Natural killer cell (primary cell): Measurements from ENCODE around the gene ZYG11B. TPM values are rescaled to one million over a fixed set of nuclear protein-coding genes. Genes with fewer than 3 reads are reported as not detected.

Experiments
- ATAC-seq, 3 donors: fragments of 150-1000 bp in 2 of 3; fragments of 200-7000 bp in 1 of 3; cut with Tn5 transposase; 1 replicate in 1 of 3; 2 replicates in 2 of 3; pipeline ENCODE4 v1.10.0; 2021; ENCODE audit warnings: mild to moderate bottlenecking in 2 of 3, moderate library complexity in 2 of 3
- DNase-seq, 2 donors: peaks; one replicate each; pipeline versions ENCODE4 v3.0.0 to v3.0.0-alpha.2; 2013 to 2021; ENCODE audit warnings: mixed read lengths in 1 of 2
- H3K27ac ChIP-seq: one replicate; pipeline ENCODE4 v1.5.1; 2013; ENCODE audit warnings: mild to moderate bottlenecking, low read length
- H3K27me3 ChIP-seq: one replicate; pipeline ENCODE4 v1.6.1; 2013; ENCODE audit warnings: low read length; ENCODE audit not compliant: control insufficient read depth, insufficient read depth
- H3K36me3 ChIP-seq: one replicate; pipeline ENCODE4 v1.6.1; 2013; ENCODE audit warnings: low read length; ENCODE audit not compliant: control insufficient read depth, insufficient read depth
- H3K4me1 ChIP-seq: one replicate; pipeline ENCODE4 v1.6.1; 2013; ENCODE audit warnings: low read length; ENCODE audit not compliant: control insufficient read depth, insufficient read depth
- H3K4me3 ChIP-seq: one replicate; pipeline ENCODE4 v1.5.1; 2013; ENCODE audit warnings: low read length
- H3K9me3 ChIP-seq: one replicate; pipeline ENCODE4 v1.6.1; 2013; ENCODE audit warnings: low read length; ENCODE audit not compliant: control insufficient read depth, insufficient read depth
- H3K27ac Mint-ChIP-seq, 2 donors: one replicate each; pipeline ENCODE4 v1.8.0; 2022; ENCODE audit warnings: mild to moderate bottlenecking in 2 of 2, mixed read lengths in 2 of 2, moderate library complexity in 1 of 2
- H3K27me3 Mint-ChIP-seq, 2 donors: one replicate each; pipeline ENCODE4 v1.8.0; 2022; ENCODE audit warnings: low read depth in 2 of 2, mixed read lengths in 2 of 2
- H3K36me3 Mint-ChIP-seq: one replicate; pipeline ENCODE4 v1.8.0; 2022; ENCODE audit warnings: mixed read lengths
- H3K4me1 Mint-ChIP-seq, 2 donors: one replicate each; pipeline ENCODE4 v1.8.0; 2022; ENCODE audit warnings: mixed read lengths in 2 of 2
- H3K4me3 Mint-ChIP-seq: one replicate; pipeline ENCODE4 v1.8.0; 2022; ENCODE audit warnings: mild to moderate bottlenecking, moderate library complexity, mixed read lengths
- H3K9me3 Mint-ChIP-seq, 2 donors: one replicate each; pipeline ENCODE4 v1.8.0; 2022; ENCODE audit warnings: mixed read lengths in 2 of 2
- whole genome bisulfite sequencing: methylation state at CpG from one replicate; pipeline ENCODE4 v1.1.7; 2013; ENCODE audit warnings: missing lambda C conversion rate; ENCODE audit not compliant: insufficient coverage; 5-methylcytosine and 5-hydroxymethylcytosine counted together
- intact Hi-C: fragments of 100-400 bp; cut with micrococcal nuclease; formaldehyde crosslinking; loops from one replicate; pipeline ENCODE4 v1.14.2; 2022
- total RNA-seq, 4 donors: library from RNA; stranded (reverse); fragments of 120-200 nt in 1 of 4; gene quantifications; one replicate each; pipeline versions ENCODE4 v1.2.3 to v1.2.4, GENCODE V29; 2013 to 2022
- TF ChIP-seq, protein P1 (sequence below): fragments of 200-600 bp; IDR thresholded peaks from one replicate; pipeline ENCODE4 v1.8.0; 2022; ENCODE audit warnings: antibody characterized with exemption

The ZYG11B gene
- total RNA-seq, 3 donors from 2014 or later (not counting 1 experiment from before 2014, with no cell fraction given) = 7.4 to 11.8 (median 10.7) TPM

DNA sequence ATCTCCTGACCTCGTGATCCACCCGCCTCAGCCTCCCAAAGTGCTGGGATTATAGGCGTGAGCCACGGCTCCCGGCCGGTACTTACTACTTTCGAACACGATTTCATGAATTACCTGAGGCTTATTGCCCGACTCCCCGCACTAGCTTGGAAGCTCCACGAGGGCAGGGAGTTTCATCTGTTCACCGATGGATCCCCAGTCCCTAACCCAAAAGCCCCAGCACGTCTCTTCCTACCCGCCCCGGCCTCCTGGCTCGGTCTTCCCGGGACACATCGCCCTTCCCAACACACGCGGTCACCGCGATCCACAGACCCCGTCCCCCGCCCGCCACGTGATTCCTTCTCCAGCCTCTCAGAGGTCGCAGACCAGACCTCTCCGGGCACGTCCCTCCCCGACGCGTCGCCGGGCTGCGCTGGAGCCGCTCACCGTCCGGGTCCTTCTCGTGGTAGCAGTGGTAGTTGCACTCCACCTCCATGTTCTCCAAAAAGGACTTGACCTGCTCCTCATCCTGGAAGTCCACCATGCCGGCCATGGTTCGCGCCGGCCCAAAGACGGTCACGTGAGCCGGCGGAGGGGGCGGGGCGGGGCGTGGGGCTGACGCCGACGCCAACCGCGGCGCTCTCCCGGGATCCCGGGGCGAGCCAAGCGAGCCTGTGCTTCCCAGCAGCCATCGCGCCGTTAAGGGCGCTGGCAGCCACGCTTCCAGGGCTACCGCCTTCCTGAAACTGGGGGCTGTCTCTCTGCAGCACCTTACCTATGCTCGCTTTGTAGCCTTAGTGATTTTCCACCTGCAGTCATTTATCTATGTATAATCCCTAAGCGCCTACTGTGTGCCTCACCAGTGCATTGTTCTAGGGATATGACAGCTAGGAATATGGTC is 28.2 kb upstream of the ZYG11B start, which contains the start of gene COA7:
COA7 (minus strand) TSS at position 553 of the 880 bp plus-strand sequence; CDS start at position 532, 21 bp downstream.
- intact Hi-C loops = no loop called here
- Mint-ChIP-seq H3K4me3 (peak within 1 kb of the TSS; percentile 92), H3K36me3 (no peaks in the 10 kb centered on the region), H3K27ac (peak within 1 kb of the TSS; percentile 76 to 91), H3K27me3 (peaks cover 0 to 4% of the 10 kb centered on the region in 2 donors), H3K9me3 (no peaks in the 10 kb centered on the region), H3K4me1 (peaks cover 9 to 23% of the 10 kb centered on the region in 2 donors)
- no peaks in the 10 kb centered on the region for H3K36me3 ChIP-seq
- TF ChIP-seq, protein P1, sequence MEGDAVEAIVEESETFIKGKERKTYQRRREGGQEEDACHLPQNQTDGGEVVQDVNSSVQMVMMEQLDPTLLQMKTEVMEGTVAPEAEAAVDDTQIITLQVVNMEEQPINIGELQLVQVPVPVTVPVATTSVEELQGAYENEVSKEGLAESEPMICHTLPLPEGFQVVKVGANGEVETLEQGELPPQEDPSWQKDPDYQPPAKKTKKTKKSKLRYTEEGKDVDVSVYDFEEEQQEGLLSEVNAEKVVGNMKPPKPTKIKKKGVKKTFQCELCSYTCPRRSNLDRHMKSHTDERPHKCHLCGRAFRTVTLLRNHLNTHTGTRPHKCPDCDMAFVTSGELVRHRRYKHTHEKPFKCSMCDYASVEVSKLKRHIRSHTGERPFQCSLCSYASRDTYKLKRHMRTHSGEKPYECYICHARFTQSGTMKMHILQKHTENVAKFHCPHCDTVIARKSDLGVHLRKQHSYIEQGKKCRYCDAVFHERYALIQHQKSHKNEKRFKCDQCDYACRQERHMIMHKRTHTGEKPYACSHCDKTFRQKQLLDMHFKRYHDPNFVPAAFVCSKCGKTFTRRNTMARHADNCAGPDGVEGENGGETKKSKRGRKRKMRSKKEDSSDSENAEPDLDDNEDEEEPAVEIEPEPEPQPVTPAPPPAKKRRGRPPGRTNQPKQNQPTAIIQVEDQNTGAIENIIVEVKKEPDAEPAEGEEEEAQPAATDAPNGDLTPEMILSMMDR = no peak
- ATAC-seq (peak; percentile 31 to 61 (median 39)), DNase-seq (peak; percentile 54 to 76)
- H3K27ac ChIP-seq = peak within 1 kb of the TSS; percentile 55
- no peaks in the 10 kb centered on the region for H3K9me3 ChIP-seq
- 3% methylated on average over 68 of the region's 68 CpGs for WGBS
- H3K27me3 ChIP-seq = no peaks in the 10 kb centered on the region
- H3K4me1 ChIP-seq = peaks cover 19% of the 10 kb centered on the region
- H3K4me3 ChIP-seq = peak within 1 kb of the TSS; percentile 79

- Mint-ChIP-seq H3K9me3 (no peaks in the 10 kb centered on the region), H3K4me1 (peaks cover 15 to 25% of the 10 kb centered on the region in 2 donors), H3K4me3 (peak overlapping the region; percentile 95), H3K27me3 (peaks cover 2 to 13% of the 10 kb centered on the region in 2 donors), H3K27ac (peak overlapping the region; percentile 97 to 98), H3K36me3 (no peaks in the 10 kb centered on the region)
- H3K27me3 ChIP-seq = no peaks in the 10 kb centered on the region
- DNase-seq = peak; percentile 76 to 91
- peaks cover 20% of the 10 kb centered on the region for H3K4me1 ChIP-seq
- no peaks in the 10 kb centered on the region for H3K36me3 ChIP-seq
- peak; percentile 91 to 96 (median 93) for ATAC-seq
- H3K4me3 ChIP-seq = peak overlapping the region; percentile 43
- intact Hi-C loops = no loop called here
- 7% methylated on average over 35 of the region's 35 CpGs for WGBS
- H3K27ac ChIP-seq = peak overlapping the region; percentile 90
- H3K9me3 ChIP-seq = no peaks in the 10 kb centered on the region
- TF ChIP-seq, protein P1 = no peak
Measured at GRCh38 chr1:52702886-52703787, 23.1 kb upstream of the ZYG11B start.

- Mint-ChIP-seq H3K27me3 (peaks cover 7 to 15% of the 10 kb centered on the region in 2 donors), H3K4me1 (peaks cover 9 to 18% of the 10 kb centered on the region in 2 donors), H3K27ac (no peak overlapping the region), H3K9me3 (no peaks in the 10 kb centered on the region), H3K4me3 (peak overlapping the region; percentile 4), H3K36me3 (no peaks in the 10 kb centered on the region)
- no peak for ATAC-seq
- TF ChIP-seq, protein P1 = no peak
- no peak overlapping the region for H3K4me3 ChIP-seq
- no peaks in the 10 kb centered on the region for H3K36me3 ChIP-seq
- no peak for DNase-seq
- H3K27me3 ChIP-seq = no peaks in the 10 kb centered on the region
- intact Hi-C loops = no loop called here
- H3K27ac ChIP-seq = no peak overlapping the region
- H3K9me3 ChIP-seq = no peaks in the 10 kb centered on the region
- peaks cover 15% of the 10 kb centered on the region for H3K4me1 ChIP-seq
- 67% methylated on average over 5 of the region's 6 CpGs for WGBS
Measured at GRCh38 chr1:52706136-52706670, 20.1 kb upstream of the ZYG11B start.
